Measurements from ENCODE around the gene UCKL1. TPM values are rescaled to one million over a fixed set of nuclear protein-coding genes. Genes with fewer than 3 reads are reported as not detected.

UCKL1 gene
- polyA plus RNA-seq, 3 donors: 10.9 to 65.8 (median 14.5) TPM

DNA sequence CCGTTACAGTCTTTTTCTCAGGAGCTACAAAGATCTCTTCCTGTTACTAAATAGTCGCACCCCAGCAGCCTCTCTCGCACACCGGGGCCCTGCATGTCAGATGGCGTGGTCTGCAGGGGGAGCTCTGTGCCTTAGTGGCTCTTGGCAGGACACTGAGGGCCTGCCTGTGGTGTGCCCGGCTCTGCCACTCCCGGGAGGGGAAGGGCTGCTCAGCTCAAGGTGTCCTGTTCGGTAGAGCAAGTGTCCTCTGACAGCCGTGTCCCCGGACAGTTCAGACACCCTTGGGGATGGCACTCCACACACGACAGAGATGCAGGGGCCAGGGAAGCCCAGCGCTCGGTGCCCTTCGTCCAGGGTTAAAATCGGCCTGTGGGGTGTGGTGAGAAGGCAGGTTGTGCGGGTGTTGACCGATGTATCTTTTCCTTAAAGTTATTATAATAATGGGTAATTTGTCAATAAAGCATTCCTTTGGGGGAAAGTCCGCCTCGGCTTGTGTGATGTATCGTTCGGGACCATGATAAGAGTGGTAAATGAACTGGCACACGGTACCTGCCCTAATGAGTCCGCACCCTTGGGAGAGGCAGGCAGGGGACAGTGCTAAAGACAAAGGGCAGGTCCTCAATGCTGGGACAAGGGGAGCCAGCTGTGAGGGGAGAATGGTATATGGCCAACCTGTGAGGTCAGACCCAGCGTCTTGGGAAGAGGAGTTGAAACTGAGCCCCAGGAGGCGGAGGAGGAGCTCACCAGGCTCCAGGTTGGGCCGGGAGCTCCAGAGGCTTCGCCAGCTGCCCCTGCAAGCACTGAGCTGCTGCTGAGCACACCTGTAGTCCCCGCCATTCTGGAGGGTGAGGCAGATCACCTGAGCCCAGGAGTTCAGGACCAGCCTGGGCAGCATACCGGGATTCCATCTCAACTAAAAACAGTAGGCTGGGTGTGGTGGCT is 64.9 kb downstream of the UCKL1 start:
- no peak for DNase-seq
- Histone ChIP-seq H4K20me1 (ENCODE audit: insufficient read depth, low read length) (peaks cover 91% of the 10 kb centered on the region), H3K9me3 (replicated peaks in 1 of 2; ENCODE audit: control insufficient read depth in 1 of 2, insufficient read depth in 1 of 2, low read length in 2 of 2) (no peaks in the 10 kb centered on the region), H3K9ac (ENCODE audit: insufficient read depth, low read length, poor library complexity, severe bottlenecking) (no peak overlapping the region), H3K79me2 (ENCODE audit: insufficient read depth, low read length) (peaks cover 38% of the 10 kb centered on the region), H3K27me3 (ENCODE audit: control insufficient read depth in 2 of 2, insufficient read depth in 2 of 2, low read length in 2 of 2) (no peaks in the 10 kb centered on the region), H2AFZ (ENCODE audit: insufficient read depth, low read depth, low read length, poor library complexity, severe bottlenecking) (no peak overlapping the region), H3K4me2 (replicated peaks; ENCODE audit: extremely low read depth, low read length, poor library complexity, severe bottlenecking) (no peak overlapping the region), H3K36me3 (replicated peaks in 1 of 2; ENCODE audit: control insufficient read depth in 1 of 2, insufficient read depth in 2 of 2, low read length in 2 of 2) (peaks cover 51 to 64% of the 10 kb centered on the region in 2 donors), H3K27ac (ENCODE audit: low read depth in 1 of 2, low read length in 2 of 2) (no peak overlapping the region), H3K4me3 (replicated peaks in 1 of 3; ENCODE audit: low read depth in 2 of 3, low read length in 3 of 3) (no peak overlapping the region), H3K4me1 (ENCODE audit: control insufficient read depth in 1 of 2, insufficient read depth in 2 of 2, low read length in 2 of 2) (peaks cover 30 to 39% of the 10 kb centered on the region in 2 donors)
- TF ChIP-seq, protein P1, sequence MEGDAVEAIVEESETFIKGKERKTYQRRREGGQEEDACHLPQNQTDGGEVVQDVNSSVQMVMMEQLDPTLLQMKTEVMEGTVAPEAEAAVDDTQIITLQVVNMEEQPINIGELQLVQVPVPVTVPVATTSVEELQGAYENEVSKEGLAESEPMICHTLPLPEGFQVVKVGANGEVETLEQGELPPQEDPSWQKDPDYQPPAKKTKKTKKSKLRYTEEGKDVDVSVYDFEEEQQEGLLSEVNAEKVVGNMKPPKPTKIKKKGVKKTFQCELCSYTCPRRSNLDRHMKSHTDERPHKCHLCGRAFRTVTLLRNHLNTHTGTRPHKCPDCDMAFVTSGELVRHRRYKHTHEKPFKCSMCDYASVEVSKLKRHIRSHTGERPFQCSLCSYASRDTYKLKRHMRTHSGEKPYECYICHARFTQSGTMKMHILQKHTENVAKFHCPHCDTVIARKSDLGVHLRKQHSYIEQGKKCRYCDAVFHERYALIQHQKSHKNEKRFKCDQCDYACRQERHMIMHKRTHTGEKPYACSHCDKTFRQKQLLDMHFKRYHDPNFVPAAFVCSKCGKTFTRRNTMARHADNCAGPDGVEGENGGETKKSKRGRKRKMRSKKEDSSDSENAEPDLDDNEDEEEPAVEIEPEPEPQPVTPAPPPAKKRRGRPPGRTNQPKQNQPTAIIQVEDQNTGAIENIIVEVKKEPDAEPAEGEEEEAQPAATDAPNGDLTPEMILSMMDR (IDR thresholded peaks at IDR 0.05): no peak
- intact Hi-C loops (cut with micrococcal nuclease): loop anchor here in 1 of 2 donors (10.0 kb wide), 1 partner anchor 327 kb away; no protein-coding TSS in a partner anchor
- no peaks in the 10 kb centered on the region for H3K9me3 Mint-ChIP-seq
- no peaks in the 10 kb centered on the region for H3K27me3 Mint-ChIP-seq (ENCODE audit: low read depth in 3 of 3)
- peaks cover 51 to 68% of the 10 kb centered on the region in 2 donors for H3K36me3 Mint-ChIP-seq
- 83% methylated on average over 21 of the region's 29 CpGs for WGBS (ENCODE audit: insufficient coverage)
- peaks cover 32% of the 10 kb centered on the region for H3K4me1 Mint-ChIP-seq
- no peak overlapping the region for H3K4me3 Mint-ChIP-seq
- peak overlapping the region in 2 of 7 donors; percentile 18 to 61 for H3K27ac Mint-ChIP-seq

DNA sequence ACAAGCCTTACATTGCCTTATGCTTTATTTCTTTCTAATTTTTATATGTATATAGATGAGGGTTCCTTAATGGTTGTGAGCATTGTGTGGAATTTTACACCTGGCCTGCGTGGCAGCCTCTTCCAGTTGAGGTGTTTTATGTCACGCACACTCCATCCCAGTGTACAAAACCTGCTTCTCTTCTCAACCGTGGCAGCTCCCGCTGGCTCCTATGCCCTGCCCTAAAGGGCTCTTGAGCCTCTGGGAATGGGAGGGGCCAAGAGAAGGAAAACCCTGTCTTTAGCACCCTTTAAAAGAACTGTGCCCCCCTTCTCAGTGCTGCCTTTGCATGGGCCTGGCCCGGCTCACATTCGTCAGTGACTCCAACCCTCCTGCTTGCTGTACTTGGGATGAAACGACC is 65.6 kb downstream of the UCKL1 start:
- Histone ChIP-seq H3K79me2 (ENCODE audit: insufficient read depth, low read length) (peaks cover 40% of the 10 kb centered on the region), H3K27me3 (ENCODE audit: control insufficient read depth in 2 of 2, insufficient read depth in 2 of 2, low read length in 2 of 2) (no peaks in the 10 kb centered on the region), H3K9me3 (replicated peaks in 1 of 2; ENCODE audit: control insufficient read depth in 1 of 2, insufficient read depth in 1 of 2, low read length in 2 of 2) (no peaks in the 10 kb centered on the region), H3K4me1 (ENCODE audit: control insufficient read depth in 1 of 2, insufficient read depth in 2 of 2, low read length in 2 of 2) (peaks cover 28 to 36% of the 10 kb centered on the region in 2 donors), H4K20me1 (ENCODE audit: insufficient read depth, low read length) (peaks cover 92% of the 10 kb centered on the region), H3K36me3 (replicated peaks in 1 of 2; ENCODE audit: control insufficient read depth in 1 of 2, insufficient read depth in 2 of 2, low read length in 2 of 2) (peaks cover 56 to 71% of the 10 kb centered on the region in 2 donors), H3K27ac (ENCODE audit: low read depth in 1 of 2, low read length in 2 of 2) (peak overlapping the region in 1 of 2 donors; percentile 56), H3K4me2 (replicated peaks; ENCODE audit: extremely low read depth, low read length, poor library complexity, severe bottlenecking) (no peak overlapping the region), H3K9ac (ENCODE audit: insufficient read depth, low read length, poor library complexity, severe bottlenecking) (no peak overlapping the region), H3K4me3 (replicated peaks in 1 of 3; ENCODE audit: low read depth in 2 of 3, low read length in 3 of 3) (no peak overlapping the region), H2AFZ (ENCODE audit: insufficient read depth, low read depth, low read length, poor library complexity, severe bottlenecking) (no peak overlapping the region)
- Mint-ChIP-seq H3K27me3 (ENCODE audit: low read depth in 3 of 3) (no peaks in the 10 kb centered on the region), H3K4me1 (peaks cover 26% of the 10 kb centered on the region), H3K4me3 (no peak overlapping the region), H3K9me3 (no peaks in the 10 kb centered on the region), H3K27ac (no peak overlapping the region), H3K36me3 (peaks cover 56 to 72% of the 10 kb centered on the region in 2 donors)
- WGBS (ENCODE audit: insufficient coverage): 20% methylated on average over 1 of the region's 7 CpGs
- no peak for DNase-seq
- intact Hi-C loops (cut with micrococcal nuclease): loop anchor here in 1 of 2 donors (10.0 kb wide), 1 partner anchor 326 kb away; no protein-coding TSS in a partner anchor
- TF ChIP-seq, protein P1 (IDR thresholded peaks at IDR 0.05): no peak
